CD4-positive, alpha-beta T cell treated with Interleukin-17A for 1 hour (primary cell): Measurements from ENCODE around the gene ARGLU1.
A peak's percentile ranks its signal among the peaks of the same experiment; 100 is the strongest.

Source experiments
- DNase-seq: peaks from one replicate; pipeline ENCODE4 v3.0.0-alpha.2; 2020

ARGLU1 gene

DNA sequence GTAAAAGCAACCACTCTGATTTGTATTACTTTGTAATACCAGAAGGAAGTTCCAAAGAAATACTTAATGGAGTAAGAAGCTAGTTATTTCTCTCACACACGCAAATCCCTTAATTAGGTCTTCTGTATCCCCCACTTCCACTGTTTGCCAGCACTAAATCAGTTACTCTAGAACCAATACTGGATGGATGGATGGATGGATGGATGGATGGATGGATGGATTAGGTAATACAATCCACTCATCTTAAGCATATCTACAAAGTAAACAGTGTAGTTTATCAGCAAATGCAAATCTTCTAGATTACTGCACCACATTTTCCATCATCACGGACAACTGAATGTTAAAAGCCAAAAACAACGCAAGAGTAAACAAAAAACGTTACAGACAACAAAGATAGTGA is 27.3 kb downstream of the ARGLU1 start:
- no peak for DNase-seq

GRCh38 chr13:106537521-106537920 is 30.4 kb downstream of the ARGLU1 start:
- no peak for DNase-seq

DNA sequence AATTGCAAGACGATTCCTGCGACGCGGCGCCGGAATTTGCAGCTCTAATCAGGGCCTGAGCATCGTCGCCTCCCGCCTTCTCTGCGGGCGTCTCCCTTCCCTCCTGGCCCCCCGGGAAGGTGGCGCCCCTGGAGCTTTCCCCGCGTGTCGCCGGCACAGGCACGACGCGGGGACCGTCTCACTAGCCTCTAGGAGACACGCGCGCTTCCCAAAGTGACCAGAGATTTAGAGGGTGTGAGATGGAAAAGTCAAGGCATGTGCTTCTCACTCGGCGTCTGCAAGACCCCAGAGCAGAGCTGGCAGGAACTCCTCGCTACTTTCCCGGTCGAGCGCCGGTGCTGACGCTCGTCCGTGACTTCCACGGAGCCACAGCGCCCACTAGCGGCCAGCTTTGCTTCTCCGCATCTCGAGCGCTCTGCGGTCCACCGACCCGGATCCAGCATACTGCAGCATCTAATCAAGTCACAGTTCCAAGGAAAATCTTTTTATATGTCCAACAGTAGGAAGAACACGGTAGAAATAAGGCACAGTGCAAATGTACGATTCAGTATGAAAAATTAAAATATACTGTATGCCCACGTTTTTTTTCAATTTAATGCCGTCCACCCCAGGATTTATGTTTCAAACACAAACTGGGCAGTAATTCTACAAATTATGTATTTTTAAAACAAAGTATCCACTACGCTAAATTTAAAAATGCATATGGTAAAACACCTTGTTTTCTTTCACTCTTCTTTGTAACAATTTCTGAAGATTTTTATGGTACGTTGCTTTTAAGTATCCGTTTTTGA is 31.5 kb downstream of the ARGLU1 start:
- DNase-seq: peak; percentile 85

GRCh38 chr13:106535552-106536243 is 32.2 kb downstream of the ARGLU1 start, which contains the start of gene EFNB2:
EFNB2 (minus strand) TSS chr13:106535662; CDS start chr13:106534964, 698 bp downstream.
- DNase-seq: peak; percentile 89

DNA sequence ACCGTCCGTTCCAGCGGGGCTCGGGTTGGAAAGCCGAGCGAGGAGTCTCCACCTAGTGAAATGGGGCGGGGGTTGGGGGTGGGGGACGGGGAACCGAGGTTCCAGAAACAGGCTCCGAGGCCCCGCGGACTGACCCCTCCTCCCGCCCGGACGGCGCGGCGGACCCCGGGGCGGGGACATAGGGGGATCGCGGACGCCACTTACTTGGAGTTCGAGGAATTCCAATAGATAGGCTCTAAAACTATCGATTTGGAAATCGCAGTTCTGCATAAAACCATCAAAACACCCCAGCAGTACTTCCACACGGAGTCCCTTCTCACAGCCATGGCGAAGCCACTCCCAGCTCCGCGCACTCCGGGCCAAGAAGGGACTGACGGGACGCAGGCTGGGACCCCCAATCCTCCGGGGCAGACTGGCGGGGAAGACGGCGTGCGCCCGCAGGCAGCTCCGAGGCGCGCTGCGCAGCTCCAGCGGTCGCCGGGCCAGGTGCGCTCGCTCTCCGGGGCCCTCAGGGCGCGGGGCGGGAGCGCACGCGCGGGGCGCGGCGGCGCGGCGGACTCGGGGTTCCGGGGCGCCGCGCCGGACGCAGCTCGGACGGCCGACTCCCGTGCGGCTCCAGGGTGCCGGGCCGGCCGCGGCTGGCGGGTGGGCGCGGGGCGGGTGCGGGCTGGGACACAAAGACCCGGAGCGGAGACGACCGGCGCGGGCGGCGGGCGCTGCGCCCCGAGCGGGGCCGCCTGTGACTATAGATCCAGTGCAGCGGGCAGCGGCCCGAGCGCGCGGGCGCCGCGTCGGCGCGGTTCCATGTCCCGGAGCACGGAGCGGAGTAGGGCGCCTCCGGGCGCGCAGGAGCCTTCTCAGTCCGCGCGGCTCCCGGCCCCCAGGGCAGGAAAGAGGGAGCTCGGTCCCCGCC is 33.0 kb downstream of the ARGLU1 start:
- peak; percentile 27 for DNase-seq

DNA sequence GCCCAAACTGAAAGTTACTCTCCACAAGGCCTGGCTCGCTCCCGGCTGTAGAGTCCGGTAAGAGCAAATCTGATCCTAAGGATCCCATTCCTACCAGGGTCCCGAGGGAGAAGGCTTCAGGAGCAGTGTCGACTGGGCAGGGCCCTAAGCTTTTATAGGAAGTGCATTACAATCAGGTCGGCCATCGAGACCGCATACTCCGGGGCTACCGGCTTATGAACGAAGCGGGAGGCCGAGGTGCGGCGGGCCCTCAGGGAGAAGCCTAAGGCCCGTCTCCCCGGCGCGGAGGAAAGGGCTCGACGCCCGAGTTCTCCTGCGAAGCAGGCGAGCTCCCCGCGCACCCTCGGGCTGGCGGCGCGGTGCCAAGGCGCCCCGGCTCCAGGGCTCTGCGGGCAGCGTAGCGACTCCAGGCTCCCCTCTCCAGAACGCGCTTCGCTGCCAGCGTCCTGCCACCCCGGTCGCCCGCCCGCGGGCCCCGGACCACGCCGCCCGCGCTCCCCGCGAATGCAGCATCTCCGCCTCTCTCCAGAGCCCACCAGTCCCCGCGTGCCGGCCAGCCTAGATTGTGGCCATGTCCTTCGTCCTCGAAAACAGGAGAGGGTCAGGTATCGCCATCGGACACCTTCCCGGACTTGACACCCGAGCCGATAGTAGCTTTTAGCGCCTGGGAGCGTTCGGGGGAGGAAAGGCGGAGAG is 33.8 kb downstream of the ARGLU1 start:
- no peak for DNase-seq

- DNase-seq: peak; percentile 15
Observed at GRCh38 chr13:106533101-106533942, 34.6 kb downstream of the ARGLU1 start.

GRCh38 chr13:106532111-106532929 is 35.6 kb downstream of the ARGLU1 start:
- no peak for DNase-seq

DNA sequence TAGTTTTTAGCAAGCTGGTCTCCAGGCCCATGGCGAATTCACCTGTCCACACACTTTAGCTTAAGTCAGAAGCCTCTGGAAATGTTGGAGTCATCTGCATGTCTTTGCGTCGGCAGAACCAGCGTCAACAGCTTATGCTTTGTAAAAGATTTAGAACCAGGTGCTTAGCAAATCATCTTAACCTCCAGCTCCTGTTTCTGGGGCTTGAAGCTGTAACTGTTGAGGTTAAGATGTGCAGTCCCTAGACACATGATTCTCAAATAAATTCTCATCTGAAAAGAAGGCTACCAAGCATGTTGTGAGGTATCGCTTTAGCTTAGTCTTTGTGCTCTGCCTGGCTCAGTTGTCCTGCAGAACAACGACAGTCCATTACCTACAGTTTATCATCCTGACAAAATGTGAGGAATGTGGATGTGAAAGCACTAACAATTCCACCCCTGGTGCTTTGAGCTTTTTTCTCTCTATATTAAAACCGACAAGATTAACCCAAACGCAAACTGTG is 36.9 kb downstream of the ARGLU1 start:
- no peak for DNase-seq

DNA sequence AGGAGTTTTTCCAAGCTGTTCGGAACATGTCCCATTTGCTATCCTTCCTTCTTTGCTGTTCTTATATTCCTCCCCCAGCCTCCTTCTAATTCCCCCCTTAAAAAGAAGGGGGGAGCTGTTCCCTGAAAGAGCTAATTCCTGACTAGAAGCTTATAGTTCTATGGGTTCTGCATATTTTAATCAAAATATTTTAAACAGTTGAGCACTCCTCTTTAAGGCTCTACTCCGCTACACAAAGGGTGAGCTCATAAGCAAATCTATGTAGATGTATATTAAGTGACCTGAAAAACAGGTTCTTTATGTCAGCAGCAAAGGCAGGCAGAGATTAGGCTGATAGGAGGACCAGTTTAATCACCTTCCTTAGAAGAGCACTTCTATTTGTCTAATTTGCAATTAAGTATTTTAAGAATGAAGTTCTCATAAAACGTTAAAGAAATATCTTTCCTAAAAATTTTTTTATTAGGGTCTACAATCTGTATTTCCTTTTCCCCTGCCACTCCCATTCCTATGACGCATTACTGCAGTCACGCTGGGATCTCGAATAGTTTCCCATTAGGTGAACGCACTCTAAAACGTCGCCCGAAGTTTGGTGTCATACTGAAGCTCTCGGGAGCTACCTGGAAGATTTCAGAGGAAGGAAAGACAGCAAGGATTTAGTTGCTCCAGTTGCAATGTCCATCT is 37.6 kb downstream of the ARGLU1 start:
- no peak for DNase-seq

DNA sequence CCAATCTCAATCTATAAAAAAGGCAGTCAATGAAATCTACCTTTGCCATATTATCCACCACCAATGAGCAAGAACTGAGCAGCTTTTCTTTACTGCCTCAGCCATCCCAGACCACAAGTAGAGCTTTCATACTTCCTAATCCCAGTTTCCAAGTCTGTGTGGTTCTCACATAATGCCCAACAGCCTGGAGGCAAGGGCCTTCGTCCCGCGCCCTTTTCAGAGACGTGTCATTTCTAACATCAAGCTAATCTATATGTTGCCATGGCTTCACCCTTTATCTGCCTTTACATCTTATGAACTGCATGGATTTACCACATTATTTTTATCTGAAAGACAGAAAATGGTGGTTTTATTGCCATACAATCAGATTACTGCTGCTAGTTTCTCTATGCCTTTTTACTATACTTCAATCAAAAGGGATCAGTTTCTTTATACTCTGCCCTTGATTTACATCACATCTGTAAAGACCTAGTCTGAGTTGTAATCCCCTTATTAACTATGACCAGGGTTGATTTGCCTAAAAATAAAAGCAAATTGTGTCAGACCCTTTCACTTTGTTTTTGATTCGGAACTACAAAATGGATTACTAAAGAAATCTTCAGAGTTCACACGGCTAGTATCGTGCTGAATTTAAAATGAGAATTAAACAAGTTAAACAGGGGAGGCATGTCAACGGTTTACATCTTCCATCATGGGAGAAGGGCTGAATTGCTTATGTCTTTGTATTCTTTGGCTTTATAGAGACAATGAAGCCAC is 38.3 kb downstream of the ARGLU1 start:
- no peak for DNase-seq

GRCh38 chr13:106528718-106529414 is 39.1 kb downstream of the ARGLU1 start:
- DNase-seq: no peak

GRCh38 chr13:106527826-106528225 is 40.1 kb downstream of the ARGLU1 start:
- DNase-seq: no peak

DNA sequence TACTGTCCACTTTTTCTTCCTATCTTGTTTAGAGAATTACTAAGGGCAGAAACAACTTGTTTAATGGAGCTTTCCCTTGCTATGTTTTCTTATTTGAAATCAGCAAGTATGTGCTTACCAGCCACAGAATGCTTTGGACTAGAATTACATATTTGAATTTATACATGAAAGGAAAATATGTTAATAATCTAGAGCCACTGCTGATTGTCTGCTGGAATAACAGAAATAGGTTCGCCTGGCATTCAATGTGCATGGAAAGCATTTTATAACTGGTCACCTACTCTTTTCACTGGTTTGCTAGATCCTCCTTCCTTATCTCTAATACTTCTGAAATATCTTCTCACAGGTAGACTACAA is 40.5 kb downstream of the ARGLU1 start:
- DNase-seq: no peak

- no peak for DNase-seq
Observed at GRCh38 chr13:106526738-106527444, 41.0 kb downstream of the ARGLU1 start.

GRCh38 chr13:106525865-106526264 is 42.1 kb downstream of the ARGLU1 start:
- DNase-seq: no peak

DNA sequence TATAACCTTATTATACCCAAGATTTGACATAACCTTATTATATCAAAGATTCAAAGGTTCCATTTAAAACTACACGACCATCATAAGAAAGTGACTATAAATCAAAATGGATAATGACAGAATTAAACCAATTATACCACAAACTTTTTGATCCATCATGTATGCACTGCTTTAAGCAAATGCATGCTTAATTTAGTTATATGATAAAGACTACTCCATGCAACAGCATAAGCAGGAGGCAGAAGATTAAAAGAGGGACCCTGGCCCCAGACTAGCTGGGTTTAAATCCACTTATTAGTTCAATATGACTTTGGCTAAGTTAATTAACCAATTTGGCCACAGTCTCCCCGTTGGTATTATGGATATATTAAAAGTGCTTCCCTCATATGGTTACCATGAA is 43.8 kb downstream of the ARGLU1 start:
- DNase-seq: no peak

DNA sequence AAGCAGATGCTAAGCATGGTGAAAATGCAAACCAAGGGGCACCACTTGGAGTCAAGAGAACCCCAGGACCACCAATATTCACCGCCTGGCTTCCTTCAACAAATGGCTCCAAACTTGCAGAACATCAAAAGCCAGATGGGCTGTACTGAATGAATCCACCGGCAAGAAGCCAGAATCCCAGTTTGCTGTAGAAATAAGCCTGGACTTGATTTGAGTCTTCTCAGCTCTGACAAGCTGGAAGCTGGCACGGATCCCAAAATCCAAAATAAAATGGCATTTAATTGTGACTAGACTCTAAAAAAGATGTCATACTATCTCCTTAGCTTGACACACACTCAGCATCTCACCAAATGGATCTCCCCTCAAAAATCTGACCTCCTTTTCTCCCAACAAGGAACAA is 44.4 kb downstream of the ARGLU1 start:
- DNase-seq: no peak
